ENCODE measurements around the gene SLC2A1. TPM values are rescaled to one million over a fixed set of nuclear protein-coding genes. Genes with fewer than 3 reads are reported as not detected.

SLC2A1 gene
- total and polyA plus RNA-seq, 9 of the 15 experiments (the other 6 are each of a cell fraction or from before 2014, with no cell fraction given), result 12.6 to 153 (median 48.0) TPM

DNA sequence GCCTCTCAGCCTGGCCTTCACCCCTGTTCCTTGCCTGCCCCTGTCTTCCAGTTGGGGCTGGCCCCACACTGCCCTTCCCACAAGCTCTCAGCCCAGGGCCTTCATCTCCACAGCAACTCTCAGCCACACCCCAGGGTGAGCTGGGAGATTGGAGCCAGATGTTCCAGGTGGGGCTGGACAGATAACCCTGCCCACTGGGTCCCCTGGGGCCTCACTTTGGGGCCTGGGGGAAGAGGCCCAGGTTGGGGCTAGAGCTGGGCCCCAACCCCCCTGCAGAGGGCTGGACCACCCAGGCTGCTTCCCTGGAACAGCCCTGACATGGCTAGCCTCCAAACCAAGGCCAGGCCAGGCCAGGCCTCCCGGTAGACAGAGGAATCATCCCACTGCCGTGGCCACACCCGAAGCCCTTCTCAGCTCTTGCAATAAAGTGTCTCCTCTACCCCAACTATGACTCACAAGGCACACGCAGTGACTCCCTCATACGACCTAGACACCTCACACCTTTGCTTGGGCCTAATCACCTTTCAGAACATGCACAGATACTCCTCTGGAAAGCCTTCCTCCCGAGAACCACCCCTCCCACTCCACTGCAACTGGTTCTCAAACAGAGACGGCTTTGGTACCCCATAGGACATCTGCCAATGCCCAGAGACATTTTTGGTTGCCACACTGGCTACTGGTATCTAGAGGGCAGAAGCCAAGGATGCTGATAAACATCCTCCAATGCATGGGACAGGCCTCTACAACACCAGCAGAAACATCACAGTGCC, 22.2 kb downstream of the SLC2A1 start (continued):
- TF ChIP-seq E4F1 (CRISPR knock-in tag; IDR thresholded peaks at IDR 0.05; ENCODE audit: borderline replicate concordance), result no peak
- TF ChIP-seq SPI1 (IDR thresholded peaks at IDR 0.05; ENCODE audit: borderline replicate concordance, low read depth, low read length), result no peak
- peak; percentile 90 for TF ChIP-seq L3MBTL2 (IDR thresholded peaks at IDR 0.05)
- 0 out of 2 replicates have a peak, but pooled peaks have one; percentile 11 for TF ChIP-seq PYGO2 (tag; IDR thresholded peaks at IDR 0.05)
- no peak for TF ChIP-seq ARID2 (IDR thresholded peaks at IDR 0.05)
- TF ChIP-seq ZNF263 (CRISPR knock-in tag; IDR thresholded peaks at IDR 0.05; ENCODE audit: borderline replicate concordance), result peak; percentile 46; the same call in 1 of the 2 replicates
- TF ChIP-seq ZNF644 (tag; IDR thresholded peaks at IDR 0.05; ENCODE audit: low read depth), result no peak
- TF ChIP-seq MBD2 (IDR thresholded peaks at IDR 0.05; ENCODE audit: borderline replicate concordance, low read depth), result peak; percentile 85; the same call in 1 of the 2 replicates
- peak; percentile 65; the same call in 1 of the 2 replicates for TF ChIP-seq ZNF197 (CRISPR knock-in tag; IDR thresholded peaks at IDR 0.05; ENCODE audit: low read depth)
- TF ChIP-seq, protein P1, sequence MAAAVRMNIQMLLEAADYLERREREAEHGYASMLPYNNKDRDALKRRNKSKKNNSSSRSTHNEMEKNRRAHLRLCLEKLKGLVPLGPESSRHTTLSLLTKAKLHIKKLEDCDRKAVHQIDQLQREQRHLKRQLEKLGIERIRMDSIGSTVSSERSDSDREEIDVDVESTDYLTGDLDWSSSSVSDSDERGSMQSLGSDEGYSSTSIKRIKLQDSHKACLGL (CRISPR knock-in tag; IDR thresholded peaks at IDR 0.05; ENCODE audit: borderline replicate concordance, poor library complexity, severe bottlenecking), result no peak
- no peak for TF ChIP-seq BRD9 (IDR thresholded peaks at IDR 0.05; ENCODE audit: low read depth, partially characterized antibody)
- TF ChIP-seq KLF16 (IDR thresholded peaks at IDR 0.05), result peak; percentile 95
- peak; percentile 65; the same call in 1 of the 2 replicates for TF ChIP-seq ESRRA (IDR thresholded peaks at IDR 0.05; ENCODE audit: borderline replicate concordance, low read depth)
- TF ChIP-seq HOXB6 (CRISPR knock-in tag; IDR thresholded peaks at IDR 0.05; ENCODE audit: borderline replicate concordance), result no peak; the same call in 1 of the 2 replicates
- peak; percentile 86 for TF ChIP-seq MTA1 (IDR thresholded peaks at IDR 0.05; ENCODE audit: borderline replicate concordance)
- no peak for TF ChIP-seq HMG20A (CRISPR knock-in tag; conservative IDR thresholded peaks at IDR 0.05)
- TF ChIP-seq CHAMP1 (IDR thresholded peaks at IDR 0.05), result no peak
- TF ChIP-seq ZNF696 (CRISPR knock-in tag; conservative IDR thresholded peaks at IDR 0.05), result no peak
- TF ChIP-seq, protein P2, sequence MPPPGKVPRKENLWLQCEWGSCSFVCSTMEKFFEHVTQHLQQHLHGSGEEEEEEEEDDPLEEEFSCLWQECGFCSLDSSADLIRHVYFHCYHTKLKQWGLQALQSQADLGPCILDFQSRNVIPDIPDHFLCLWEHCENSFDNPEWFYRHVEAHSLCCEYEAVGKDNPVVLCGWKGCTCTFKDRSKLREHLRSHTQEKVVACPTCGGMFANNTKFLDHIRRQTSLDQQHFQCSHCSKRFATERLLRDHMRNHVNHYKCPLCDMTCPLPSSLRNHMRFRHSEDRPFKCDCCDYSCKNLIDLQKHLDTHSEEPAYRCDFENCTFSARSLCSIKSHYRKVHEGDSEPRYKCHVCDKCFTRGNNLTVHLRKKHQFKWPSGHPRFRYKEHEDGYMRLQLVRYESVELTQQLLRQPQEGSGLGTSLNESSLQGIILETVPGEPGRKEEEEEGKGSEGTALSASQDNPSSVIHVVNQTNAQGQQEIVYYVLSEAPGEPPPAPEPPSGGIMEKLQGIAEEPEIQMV (tag; conservative IDR thresholded peaks at IDR 0.05; ENCODE audit: low read depth), result no peak
- TF ChIP-seq ZNF445 (CRISPR knock-in tag; IDR thresholded peaks at IDR 0.05; ENCODE audit: low read depth), result no peak
- no peak for TF ChIP-seq ZFPM2 (CRISPR knock-in tag; IDR thresholded peaks at IDR 0.05)
